HepG2 (cell line): ENCODE data around the gene ANKRD52. TPM values are rescaled to one million over a fixed set of nuclear protein-coding genes. Genes with fewer than 3 reads are reported as not detected.

ENCODE experiments used
- AGO2 ChIP-seq: fragments of 200-400 bp; formaldehyde crosslinking; optimal IDR thresholded peaks from 2 replicates; pipeline ENCODE3; 2017; ENCODE audit warnings: mild to moderate bottlenecking, low read depth, low read length, moderate library complexity
- ATM ChIP-seq: fragments of 450-650 bp; IDR thresholded peaks from 2 replicates; pipeline ENCODE4 v1.7.1; 2017; ENCODE audit warnings: mild to moderate bottlenecking, borderline replicate concordance
- FOXK2 ChIP-seq: fragments of 450-650 bp; IDR thresholded peaks from 2 replicates; pipeline ENCODE4 v1.6.1; 2016
- HCFC1 ChIP-seq: fragments of 150-350 bp; IDR thresholded peaks from 2 replicates; pipeline ENCODE4 v1.6.1; 2014; ENCODE audit warnings: low read depth, low read length
- HNF4G ChIP-seq, 2 experiments: sonication (generic) in 1 of 2; formaldehyde crosslinking in 1 of 2; IDR thresholded peaks; 2 replicates each; pipeline versions ENCODE4 v1.4.0 to v1.6.1; 2011 to 2020; ENCODE audit warnings: borderline replicate concordance in 2 of 2, low read depth in 2 of 2, mild to moderate bottlenecking in 2 of 2, low read length in 1 of 2, missing genetic modification reagents in 1 of 2, moderate library complexity in 1 of 2
- KDM2A ChIP-seq: sonication (generic); formaldehyde crosslinking; IDR thresholded peaks from 2 replicates; pipeline ENCODE4 v1.4.0; 2020; ENCODE audit warnings: low read depth, missing genetic modification reagents, borderline replicate concordance
- MAF1 ChIP-seq: sonication (generic); formaldehyde crosslinking; IDR thresholded peaks from 2 replicates; pipeline ENCODE4 v1.5.0; 2020; ENCODE audit warnings: missing genetic modification reagents, borderline replicate concordance
- MED1 ChIP-seq: sonication (generic); formaldehyde crosslinking; IDR thresholded peaks from 2 replicates; pipeline ENCODE4 v1.4.0; 2020; ENCODE audit warnings: missing genetic modification reagents
- RELA ChIP-seq: sonication (generic); formaldehyde crosslinking; IDR thresholded peaks from 2 replicates; pipeline ENCODE4 v1.4.0; 2020; ENCODE audit warnings: missing genetic modification reagents
- SATB2 ChIP-seq: sonication (generic); formaldehyde crosslinking; IDR thresholded peaks from 2 replicates; pipeline ENCODE4 v1.5.0; 2020; ENCODE audit warnings: missing genetic modification reagents
- SRF ChIP-seq: IDR thresholded peaks from 2 replicates; pipeline ENCODE4 v1.6.1; 2011; ENCODE audit warnings: mild to moderate bottlenecking, low read depth, low read length, moderate library complexity
- SUZ12 ChIP-seq: fragments of 150-350 bp; IDR thresholded peaks from 2 replicates; pipeline ENCODE4 v1.6.1; 2014; ENCODE audit warnings: low read depth, low read length
- UBTF ChIP-seq: sonication (generic); formaldehyde crosslinking; IDR thresholded peaks from 2 replicates; pipeline ENCODE4 v1.4.0; 2020; ENCODE audit warnings: mild to moderate bottlenecking, missing genetic modification reagents
- ZBTB46 ChIP-seq: sonication (generic); formaldehyde crosslinking; IDR thresholded peaks from 2 replicates; pipeline ENCODE4 v1.4.0; 2020; ENCODE audit warnings: mild to moderate bottlenecking, missing genetic modification reagents, borderline replicate concordance
- ZFY ChIP-seq: sonication (generic); formaldehyde crosslinking; IDR thresholded peaks from 2 replicates; pipeline ENCODE4 v1.4.0; 2020; ENCODE audit warnings: missing genetic modification reagents
- ZNF142 ChIP-seq: sonication (generic); formaldehyde crosslinking; IDR thresholded peaks from 2 replicates; pipeline ENCODE4 v1.4.0; 2020; ENCODE audit warnings: missing genetic modification reagents
- ZNF282 ChIP-seq: fragments of 450-650 bp; IDR thresholded peaks from 2 replicates; pipeline ENCODE4 v1.6.1; 2018; ENCODE audit not compliant: partially characterized antibody
- ZNF331 ChIP-seq: sonication (generic); formaldehyde crosslinking; IDR thresholded peaks from 2 replicates; pipeline ENCODE4 v1.4.0; 2020; ENCODE audit warnings: missing genetic modification reagents
- ZNF607 ChIP-seq: sonication (generic); formaldehyde crosslinking; IDR thresholded peaks from 2 replicates; pipeline ENCODE4 v1.5.1; 2020; ENCODE audit warnings: missing genetic modification reagents, mild to moderate bottlenecking, borderline replicate concordance
- polyA plus RNA-seq, 8 experiments: library from polyadenylated mRNA; depleted of rRNA in 3 of 8; stranded (reverse) in 7 of 8; unstranded in 1 of 8; fragments of >200 nt; fragmentation: Illumina TruSeq in 4 of 8; extraction: Trizol in 4 of 8; gene quantifications; 2 replicates each; pipeline versions ENCODE4 v1.2.1 to v1.2.3, GENCODE V29; 2011 to 2016; ENCODE audit warnings: low read depth in 4 of 8, missing spikeins in 1 of 8, mixed read lengths in 1 of 8; ENCODE audit not compliant: insufficient read depth in 1 of 8
- total RNA-seq, 5 experiments: library from RNA; depleted of rRNA; stranded (reverse); fragments of >200 nt; fragmentation: Illumina TruSeq; extraction: Trizol; gene quantifications; 2 replicates each; pipeline ENCODE4 v1.2.3, GENCODE V29; 2016; ENCODE audit warnings: low read depth in 1 of 5

The ANKRD52 gene
- total and polyA plus RNA-seq, 2 of the 13 experiments (the other 11 are each of a cell fraction or from before 2014, with no cell fraction given) = 7.8 to 9.2 TPM

- TF ChIP-seq ZNF331 (CRISPR knock-in tag) (no peak), MAF1 (no peak), ZNF142 (no peak), SRF (no peak), FOXK2 (no peak), HCFC1 (no peak), ATM (no peak), ZBTB46 (no peak), RELA (CRISPR knock-in tag) (no peak), ZNF607 (CRISPR knock-in tag) (no peak), ZNF282 (no peak), ZFY (CRISPR knock-in tag) (no peak), KDM2A (CRISPR knock-in tag) (peak; percentile 20; the same call in 1 of the 2 replicates), AGO2 (no peak), MED1 (CRISPR knock-in tag) (no peak), SUZ12 (no peak), SATB2 (no peak), UBTF (CRISPR knock-in tag) (no peak), HNF4G (IDR thresholded peaks at IDR 0.05; ENCODE audit: borderline replicate concordance, low read depth, low read length) (no peak), HNF4G (CRISPR knock-in tag; IDR thresholded peaks at IDR 0.05; ENCODE audit: borderline replicate concordance, low read depth) (no peak)
Observed at GRCh38 chr12:56206452-56207166, 51.6 kb downstream of the ANKRD52 start (continued).
